Activated naive CD4-positive, alpha-beta T cell treated with anti-CD3 and anti-CD28 coated beads for 36 hours (primary cell): ENCODE results near the gene HOXB6. TPM values are rescaled to one million over a fixed set of nuclear protein-coding genes. Genes with fewer than 3 reads are reported as not detected.

Source experiments
- CTCF ChIA-PET: fragments of 350-600 bp; sonication (Branson Sonifier 250); formaldehyde crosslinking; loops from one replicate; lab custom pipeline; 2021; ENCODE audit warnings: antibody characterized with exemption; lab: Charles Lee
- DNase-seq: peaks from one replicate; pipeline ENCODE4 v3.0.0-alpha.2; 2020
- H3K27ac Mint-ChIP-seq: one replicate; pipeline ENCODE4 v1.8.0; 2021; ENCODE audit warnings: mild to moderate bottlenecking, mixed read lengths
- H3K27me3 Mint-ChIP-seq: one replicate; pipeline ENCODE4 v1.8.0; 2021; ENCODE audit warnings: low read depth, mixed read lengths
- H3K36me3 Mint-ChIP-seq: one replicate; pipeline ENCODE4 v1.8.0; 2021; ENCODE audit warnings: low read depth, mixed read lengths
- H3K4me1 Mint-ChIP-seq: one replicate; pipeline ENCODE4 v1.8.0; 2021; ENCODE audit warnings: low read depth, mixed read lengths
- H3K4me3 Mint-ChIP-seq: one replicate; pipeline ENCODE4 v1.8.0; 2021; ENCODE audit warnings: mild to moderate bottlenecking, moderate library complexity, mixed read lengths
- H3K9me3 Mint-ChIP-seq: one replicate; pipeline ENCODE4 v1.8.0; 2021; ENCODE audit warnings: mixed read lengths
- intact Hi-C: fragments of 100-400 bp; cut with micrococcal nuclease; formaldehyde crosslinking; loops from one replicate; pipeline ENCODE4 v1.15.1; 2023
- total RNA-seq, 2 experiments: library from RNA; stranded (reverse); gene quantifications; one replicate each; pipeline ENCODE4 v1.2.3, GENCODE V29; 2021

Gene HOXB6
- total RNA-seq, 2 experiments from 2014 or later = not detected

GRCh38 chr17:48624544-48625494, 20.0 kb upstream of the HOXB6 start:
- CTCF ChIA-PET = interaction anchor here (0.7 to 3.5 kb wide), 7 partner anchors 10 to 38 kb away, joined by 3 to 29 read pairs (median 4); partner anchors contain the start of gene HOXB8
- Mint-ChIP-seq H3K9me3 (no peaks in the 10 kb centered on the region), H3K4me3 (peak overlapping the region; percentile 86), H3K36me3 (no peaks in the 10 kb centered on the region), H3K27ac (no peak overlapping the region), H3K4me1 (peaks cover 7% of the 10 kb centered on the region), H3K27me3 (peaks cover 72% of the 10 kb centered on the region)
- intact Hi-C loops = no loop called here
- peak; percentile 61 for DNase-seq

DNA sequence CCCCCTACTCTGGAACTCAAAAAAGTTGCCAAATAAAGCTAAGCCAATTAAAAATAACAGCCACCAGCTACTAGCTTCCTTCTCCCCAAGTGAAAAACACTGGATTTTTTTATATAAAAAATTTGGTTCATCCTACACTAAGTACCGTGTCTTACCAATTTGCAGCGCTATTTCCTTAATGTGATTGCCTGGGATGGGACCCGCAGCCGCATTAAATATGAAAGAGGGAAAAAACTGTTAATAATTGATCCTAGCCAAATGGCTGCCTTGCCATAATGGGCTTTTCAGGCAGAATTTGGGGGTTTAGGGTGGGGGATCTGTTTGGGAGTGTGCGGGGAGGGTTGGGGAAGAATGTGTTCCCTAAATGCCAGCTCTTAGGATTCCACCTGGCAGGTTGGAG, 19.3 kb upstream of the HOXB6 start:
- intact Hi-C loops = no loop called here
- H3K36me3 Mint-ChIP-seq = no peaks in the 10 kb centered on the region
- no peaks in the 10 kb centered on the region for H3K9me3 Mint-ChIP-seq

GRCh38 chr17:48623583-48623982, 18.8 kb upstream of the HOXB6 start:
- Mint-ChIP-seq H3K9me3 (no peaks in the 10 kb centered on the region), H3K27me3 (peaks cover 71% of the 10 kb centered on the region), H3K27ac (no peak overlapping the region), H3K36me3 (no peaks in the 10 kb centered on the region), H3K4me1 (peaks cover 16% of the 10 kb centered on the region), H3K4me3 (no peak overlapping the region)
- CTCF ChIA-PET = interaction anchor here (0.7 to 3.0 kb wide), 6 partner anchors 8 to 354 kb away, joined by 3 to 12 read pairs (median 4); partner anchors contain the start of genes HOXB5 and HOXB8
- intact Hi-C loops = no loop called here
- no peak for DNase-seq

More for the DNA sequence above, 19.3 kb upstream of the HOXB6 start:
- H3K27me3 Mint-ChIP-seq = peaks cover 72% of the 10 kb centered on the region
- H3K4me3 Mint-ChIP-seq = peak overlapping the region; percentile 47
- DNase-seq = no peak
- peaks cover 11% of the 10 kb centered on the region for H3K4me1 Mint-ChIP-seq
- H3K27ac Mint-ChIP-seq = no peak overlapping the region
- CTCF ChIA-PET = interaction anchor here (0.7 to 3.0 kb wide), 6 partner anchors 9 to 355 kb away, joined by 3 to 12 read pairs (median 4); partner anchors contain the start of genes HOXB5 and HOXB8

- no peak overlapping the region for H3K4me3 Mint-ChIP-seq
Observed at GRCh38 chr17:48622857-48623256, 18.1 kb upstream of the HOXB6 start.

DNA sequence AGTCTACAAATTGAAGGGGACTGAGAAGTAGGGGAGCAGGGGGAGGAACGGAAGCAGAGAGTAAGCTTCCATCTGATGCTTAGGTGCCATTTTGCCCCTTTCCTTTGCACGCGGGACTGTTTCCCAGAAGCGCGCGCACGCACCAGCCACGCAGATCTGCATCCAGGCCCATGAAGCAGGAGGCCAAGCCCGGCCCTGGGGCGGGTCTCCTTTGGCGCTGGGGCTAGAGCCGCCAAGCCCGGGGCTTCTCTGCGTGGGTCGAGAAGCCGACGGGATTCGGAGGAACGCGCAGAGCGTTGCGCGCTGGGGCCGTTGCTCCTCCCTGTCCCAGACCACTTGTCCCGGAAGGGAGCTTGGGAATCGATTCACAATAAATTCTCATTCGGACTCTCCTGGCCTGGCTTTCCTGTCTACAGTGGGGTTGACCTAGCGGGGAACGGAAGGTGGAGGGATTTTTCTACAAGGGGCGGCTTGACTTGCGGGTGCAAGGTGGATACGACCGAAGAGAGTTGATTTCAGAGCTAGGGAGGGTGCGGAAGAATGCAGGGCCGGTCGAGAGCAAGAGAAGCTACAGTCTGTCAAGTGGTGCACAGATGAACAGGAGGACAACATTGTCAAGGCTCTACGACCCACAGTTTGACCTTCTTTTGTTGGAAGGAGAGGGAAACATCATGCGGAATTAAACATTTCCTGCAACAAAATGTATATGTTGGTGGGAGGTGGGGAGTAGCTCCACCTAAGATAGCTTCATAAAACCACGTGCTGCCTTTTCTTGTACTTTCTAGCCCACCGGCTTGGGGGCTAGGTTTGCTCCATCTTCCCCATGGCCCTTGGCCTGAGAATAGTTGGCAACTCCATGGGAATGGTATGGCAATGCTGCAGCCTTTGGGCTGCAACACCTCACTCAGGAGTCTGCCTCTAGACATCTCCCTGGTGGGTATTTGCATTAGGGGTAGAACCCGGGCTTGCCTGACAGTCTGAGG, 16.9 kb upstream of the HOXB6 start:
- no peaks in the 10 kb centered on the region for H3K36me3 Mint-ChIP-seq
- CTCF ChIA-PET = interaction anchor here (0.5 to 3.0 kb wide), 5 partner anchors 8 to 546 kb away, joined by 3 to 12 read pairs (median 5); no protein-coding TSS in a partner anchor

More at GRCh38 chr17:48622857-48623256, 18.1 kb upstream of the HOXB6 start:
- Mint-ChIP-seq H3K36me3 (no peaks in the 10 kb centered on the region), H3K4me1 (peaks cover 22% of the 10 kb centered on the region), H3K27me3 (peaks cover 71% of the 10 kb centered on the region), H3K9me3 (no peaks in the 10 kb centered on the region), H3K27ac (no peak overlapping the region)
- DNase-seq = no peak
- intact Hi-C loops = no loop called here
- CTCF ChIA-PET = interaction anchor here (0.6 to 3.0 kb wide), 4 partner anchors 10 to 262 kb away, joined by 3 to 12 read pairs (median 4); no protein-coding TSS in a partner anchor

DNA sequence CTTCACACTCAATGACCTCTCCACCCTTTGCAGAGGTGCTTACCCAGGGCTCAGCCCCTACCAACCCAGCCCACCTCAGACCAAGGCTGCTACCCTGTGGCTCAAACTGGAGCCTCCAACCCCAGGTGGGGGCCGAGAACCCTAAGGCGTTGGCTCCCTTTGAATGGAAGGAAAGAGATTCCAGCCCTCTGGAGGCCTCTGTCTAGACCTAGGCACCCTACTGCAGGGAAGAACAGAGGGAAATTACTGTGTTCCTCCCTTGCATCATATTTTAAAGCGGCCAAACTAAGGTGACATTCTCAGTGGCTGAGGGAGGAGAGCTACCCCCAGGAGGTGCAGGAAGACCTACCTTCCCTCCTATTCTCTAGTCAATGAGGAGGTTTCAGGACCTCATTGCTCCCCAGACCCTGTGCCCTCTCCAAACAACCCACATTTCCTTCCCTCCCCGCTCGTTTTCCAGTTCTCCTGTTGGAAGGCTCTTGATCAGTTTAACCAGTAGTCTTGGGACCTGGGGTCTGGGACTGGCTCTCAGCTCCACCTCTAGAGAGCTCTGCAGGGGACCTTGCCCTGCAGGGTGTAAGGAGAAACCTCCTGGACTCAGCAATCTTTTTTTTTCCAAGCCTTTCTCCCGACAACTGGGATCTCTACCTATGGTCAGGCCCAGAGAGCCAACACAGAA, 15.8 kb upstream of the HOXB6 start:
- intact Hi-C loops = no loop called here
- no peak overlapping the region for H3K4me3 Mint-ChIP-seq
- no peaks in the 10 kb centered on the region for H3K9me3 Mint-ChIP-seq
- no peak overlapping the region for H3K27ac Mint-ChIP-seq
- peaks cover 23% of the 10 kb centered on the region for H3K4me1 Mint-ChIP-seq
- no peak for DNase-seq
- CTCF ChIA-PET = interaction anchor here (1.0 kb wide), 1 partner anchor 74 kb away, joined by 3 read pairs; no protein-coding TSS in a partner anchor
- H3K27me3 Mint-ChIP-seq = peaks cover 78% of the 10 kb centered on the region
- H3K36me3 Mint-ChIP-seq = no peaks in the 10 kb centered on the region

More for the DNA sequence above, 16.9 kb upstream of the HOXB6 start:
- H3K9me3 Mint-ChIP-seq = no peaks in the 10 kb centered on the region
- H3K4me3 Mint-ChIP-seq = no peak overlapping the region
- intact Hi-C loops = no loop called here
- no peak overlapping the region for H3K27ac Mint-ChIP-seq
- H3K27me3 Mint-ChIP-seq = peaks cover 72% of the 10 kb centered on the region
- H3K4me1 Mint-ChIP-seq = peaks cover 25% of the 10 kb centered on the region
- no peak for DNase-seq

DNA sequence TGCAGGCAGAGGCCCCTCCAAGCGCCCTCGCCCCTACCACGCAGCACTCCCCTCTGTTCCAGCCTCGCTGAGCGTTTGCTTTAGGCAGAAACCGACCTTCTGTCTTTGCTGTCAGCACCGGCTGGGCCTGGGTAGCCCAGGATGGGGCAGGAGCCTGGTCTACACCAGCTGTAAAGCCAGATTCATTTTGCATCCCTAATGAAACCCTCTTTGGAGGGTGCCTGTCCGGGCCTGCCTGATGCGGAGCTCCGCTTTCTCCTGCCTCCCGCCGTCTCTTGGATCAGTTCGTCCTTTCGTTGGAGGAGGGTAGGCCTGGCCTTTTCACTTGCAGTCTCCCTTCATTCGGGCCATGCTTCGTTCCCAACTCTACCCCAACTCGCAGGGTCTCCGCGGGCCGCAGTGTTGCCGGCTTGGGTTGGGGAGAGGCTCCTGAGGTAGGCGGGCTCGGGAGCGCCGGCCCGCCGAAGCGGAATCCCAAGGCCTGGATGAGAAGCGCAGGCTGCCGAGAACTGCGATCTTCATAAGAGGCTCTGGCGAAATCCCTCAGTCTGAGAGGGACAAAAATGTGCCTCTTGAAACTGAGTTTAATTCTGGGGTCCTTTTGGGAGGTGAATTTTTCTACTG, 15.2 kb upstream of the HOXB6 start:
- Mint-ChIP-seq H3K4me1 (peaks cover 29% of the 10 kb centered on the region), H3K36me3 (no peaks in the 10 kb centered on the region), H3K27me3 (peaks cover 82% of the 10 kb centered on the region), H3K27ac (no peak overlapping the region), H3K4me3 (no peak overlapping the region), H3K9me3 (no peaks in the 10 kb centered on the region)
- intact Hi-C loops = loop anchor here (2.0 kb wide), 1 partner anchor 595 kb away; no protein-coding TSS in a partner anchor
- DNase-seq = no peak
- CTCF ChIA-PET = interaction anchor here (1.0 to 1.4 kb wide), 4 partner anchors 10 to 546 kb away, joined by 3 to 5 read pairs (median 4); no protein-coding TSS in a partner anchor

GRCh38 chr17:48618256-48618896, 13.6 kb upstream of the HOXB6 start:
- Mint-ChIP-seq H3K36me3 (no peaks in the 10 kb centered on the region), H3K27me3 (peaks cover 84% of the 10 kb centered on the region), H3K4me3 (no peak overlapping the region), H3K27ac (no peak overlapping the region), H3K4me1 (peaks cover 40% of the 10 kb centered on the region), H3K9me3 (no peaks in the 10 kb centered on the region)
- DNase-seq = peak; percentile 88
- CTCF ChIA-PET = interaction anchor here (0.6 to 2.5 kb wide), 17 partner anchors 9 to 545 kb away, joined by 3 to 15 read pairs (median 3); partner anchors contain the start of genes HOXB5 and HOXB6
- intact Hi-C loops = loop anchor here (2.0 kb wide), 1 partner anchor 594 kb away; no protein-coding TSS in a partner anchor

- no peaks in the 10 kb centered on the region for H3K9me3 Mint-ChIP-seq
- peaks cover 42% of the 10 kb centered on the region for H3K4me1 Mint-ChIP-seq
- H3K36me3 Mint-ChIP-seq = no peaks in the 10 kb centered on the region
- CTCF ChIA-PET = interaction anchor here (0.6 to 2.5 kb wide), 14 partner anchors 8 to 537 kb away, joined by 3 to 15 read pairs (median 4); partner anchors contain the start of genes HOXB5 and HOXB6
- no peak overlapping the region for H3K27ac Mint-ChIP-seq
- DNase-seq = no peak
- peaks cover 83% of the 10 kb centered on the region for H3K27me3 Mint-ChIP-seq
- H3K4me3 Mint-ChIP-seq = no peak overlapping the region
- intact Hi-C loops = loop anchor here (2.0 kb wide), 1 partner anchor 593 kb away; no protein-coding TSS in a partner anchor
Observed at GRCh38 chr17:48617471-48618255, 12.9 kb upstream of the HOXB6 start.
